ENCODE measurements around the gene LARP1.

LARP1 gene

GRCh38 chr5:154755361-154756008, at the start of gene LARP1:
LARP1 (plus strand) TSS chr5:154755377; CDS start chr5:154755758, 381 bp downstream.
- Mint-ChIP-seq H3K27me3 (no peaks in the 10 kb centered on the region), H3K36me3 (peaks cover 5% of the 10 kb centered on the region), H3K4me1 (ENCODE audit: low read depth) (peaks cover 45% of the 10 kb centered on the region), H3K4me3 (peak within 1 kb of the TSS; percentile 99), H3K27ac (peak within 1 kb of the TSS; percentile 99), H3K9me3 (ENCODE audit: low read depth) (no peaks in the 10 kb centered on the region)

- no peaks in the 10 kb centered on the region for H3K36me3 Mint-ChIP-seq
- no peak overlapping the region for H3K27ac Mint-ChIP-seq
- H3K9me3 Mint-ChIP-seq (ENCODE audit: low read depth): no peaks in the 10 kb centered on the region
These were observed 48.8 kb upstream of the LARP1 start for GRCh38 chr5:154706416-154706815.

GRCh38 chr5:154707641-154708040, 47.5 kb upstream of the LARP1 start:
- no peak overlapping the region for H3K4me3 Mint-ChIP-seq
- no peak overlapping the region for H3K27ac Mint-ChIP-seq
- no peaks in the 10 kb centered on the region for H3K4me1 Mint-ChIP-seq (ENCODE audit: low read depth)
- H3K27me3 Mint-ChIP-seq: no peaks in the 10 kb centered on the region
- H3K9me3 Mint-ChIP-seq (ENCODE audit: low read depth): no peaks in the 10 kb centered on the region
- H3K36me3 Mint-ChIP-seq: no peaks in the 10 kb centered on the region

More at GRCh38 chr5:154706416-154706815, 48.8 kb upstream of the LARP1 start:
- H3K4me1 Mint-ChIP-seq (ENCODE audit: low read depth): no peaks in the 10 kb centered on the region
- no peak overlapping the region for H3K4me3 Mint-ChIP-seq
- no peaks in the 10 kb centered on the region for H3K27me3 Mint-ChIP-seq

- Mint-ChIP-seq H3K36me3 (no peaks in the 10 kb centered on the region), H3K27ac (no peak overlapping the region), H3K27me3 (no peaks in the 10 kb centered on the region), H3K4me1 (ENCODE audit: low read depth) (peaks cover under 1% of the 10 kb centered on the region), H3K4me3 (no peak overlapping the region), H3K9me3 (ENCODE audit: low read depth) (no peaks in the 10 kb centered on the region)
These were observed 47.0 kb upstream of the LARP1 start for GRCh38 chr5:154708207-154708606.

GRCh38 chr5:154708846-154709245, 46.3 kb upstream of the LARP1 start:
- Mint-ChIP-seq H3K27me3 (no peaks in the 10 kb centered on the region), H3K4me3 (no peak overlapping the region), H3K27ac (no peak overlapping the region), H3K9me3 (ENCODE audit: low read depth) (no peaks in the 10 kb centered on the region), H3K36me3 (no peaks in the 10 kb centered on the region), H3K4me1 (ENCODE audit: low read depth) (peaks cover 3% of the 10 kb centered on the region)

GRCh38 chr5:154709368-154710305, 45.5 kb upstream of the LARP1 start:
- no peak overlapping the region for H3K4me3 Mint-ChIP-seq
- no peak overlapping the region for H3K27ac Mint-ChIP-seq
- H3K36me3 Mint-ChIP-seq: no peaks in the 10 kb centered on the region
- H3K9me3 Mint-ChIP-seq (ENCODE audit: low read depth): no peaks in the 10 kb centered on the region
- peaks cover 8% of the 10 kb centered on the region for H3K4me1 Mint-ChIP-seq (ENCODE audit: low read depth)
- no peaks in the 10 kb centered on the region for H3K27me3 Mint-ChIP-seq

GRCh38 chr5:154712518-154713437, 42.4 kb upstream of the LARP1 start:
- no peak overlapping the region for H3K27ac Mint-ChIP-seq
- no peak overlapping the region for H3K4me3 Mint-ChIP-seq
- H3K27me3 Mint-ChIP-seq: no peaks in the 10 kb centered on the region
- no peaks in the 10 kb centered on the region for H3K9me3 Mint-ChIP-seq (ENCODE audit: low read depth)
- H3K36me3 Mint-ChIP-seq: no peaks in the 10 kb centered on the region
- H3K4me1 Mint-ChIP-seq (ENCODE audit: low read depth): peaks cover 9% of the 10 kb centered on the region

- Mint-ChIP-seq H3K27ac (no peak overlapping the region), H3K9me3 (ENCODE audit: low read depth) (no peaks in the 10 kb centered on the region), H3K27me3 (no peaks in the 10 kb centered on the region), H3K4me1 (ENCODE audit: low read depth) (peaks cover 9% of the 10 kb centered on the region), H3K4me3 (no peak overlapping the region), H3K36me3 (no peaks in the 10 kb centered on the region)
These were observed 41.5 kb upstream of the LARP1 start for GRCh38 chr5:154713615-154714125.

- Mint-ChIP-seq H3K27ac (peak overlapping the region; percentile 22), H3K36me3 (no peaks in the 10 kb centered on the region), H3K9me3 (ENCODE audit: low read depth) (no peaks in the 10 kb centered on the region), H3K4me1 (ENCODE audit: low read depth) (peaks cover 9% of the 10 kb centered on the region), H3K27me3 (no peaks in the 10 kb centered on the region), H3K4me3 (no peak overlapping the region)
These were observed 40.8 kb upstream of the LARP1 start for GRCh38 chr5:154714266-154714986.

GRCh38 chr5:154721481-154722058, 33.6 kb upstream of the LARP1 start:
- Mint-ChIP-seq H3K36me3 (no peaks in the 10 kb centered on the region), H3K9me3 (ENCODE audit: low read depth) (no peaks in the 10 kb centered on the region), H3K4me3 (no peak overlapping the region), H3K4me1 (ENCODE audit: low read depth) (no peaks in the 10 kb centered on the region), H3K27me3 (no peaks in the 10 kb centered on the region), H3K27ac (no peak overlapping the region)

GRCh38 chr5:154722097-154722496, 33.1 kb upstream of the LARP1 start:
- no peaks in the 10 kb centered on the region for H3K4me1 Mint-ChIP-seq (ENCODE audit: low read depth)
- H3K36me3 Mint-ChIP-seq: no peaks in the 10 kb centered on the region
- H3K4me3 Mint-ChIP-seq: no peak overlapping the region
- no peaks in the 10 kb centered on the region for H3K9me3 Mint-ChIP-seq (ENCODE audit: low read depth)
- H3K27ac Mint-ChIP-seq: no peak overlapping the region
- no peaks in the 10 kb centered on the region for H3K27me3 Mint-ChIP-seq

GRCh38 chr5:154722936-154723335, 32.2 kb upstream of the LARP1 start:
- no peaks in the 10 kb centered on the region for H3K36me3 Mint-ChIP-seq
- H3K27ac Mint-ChIP-seq: no peak overlapping the region
- H3K9me3 Mint-ChIP-seq (ENCODE audit: low read depth): no peaks in the 10 kb centered on the region
- no peak overlapping the region for H3K4me3 Mint-ChIP-seq
- no peaks in the 10 kb centered on the region for H3K27me3 Mint-ChIP-seq
- no peaks in the 10 kb centered on the region for H3K4me1 Mint-ChIP-seq (ENCODE audit: low read depth)

- H3K27me3 Mint-ChIP-seq: no peaks in the 10 kb centered on the region
- peaks cover 5% of the 10 kb centered on the region for H3K9me3 Mint-ChIP-seq (ENCODE audit: low read depth)
- H3K27ac Mint-ChIP-seq: no peak overlapping the region
- H3K4me3 Mint-ChIP-seq: no peak overlapping the region
- H3K36me3 Mint-ChIP-seq: peaks cover 3% of the 10 kb centered on the region
- no peaks in the 10 kb centered on the region for H3K4me1 Mint-ChIP-seq (ENCODE audit: low read depth)
These were observed 31.3 kb upstream of the LARP1 start for GRCh38 chr5:154723740-154724505.

Data from activated naive CD8-positive, alpha-beta T cell (primary cell).